ENCODE results near the gene LY6G6F.

GRCh38 chr6:31691564-31692108, 15.0 kb upstream of the LY6G6F start:
- TF ChIP-seq BHLHE40 (IDR thresholded peaks at IDR 0.05; ENCODE audit: borderline replicate concordance) (no peak), FOXA1 (IDR thresholded peaks at IDR 0.05) (no peak), FOXK2 (IDR thresholded peaks at IDR 0.05) (no peak), TARDBP (IDR thresholded peaks at IDR 0.05) (no peak), HDGF (IDR thresholded peaks at IDR 0.05; ENCODE audit: borderline replicate concordance) (no peak), NFRKB (IDR thresholded peaks at IDR 0.05) (no peak), ZNF384 (IDR thresholded peaks at IDR 0.05) (no peak), LEF1 (IDR thresholded peaks at IDR 0.05; ENCODE audit: borderline replicate concordance) (no peak), SP1 (IDR thresholded peaks at IDR 0.05) (no peak), ARNT (IDR thresholded peaks at IDR 0.05) (no peak)

Data from HEK293T (cell line).